ENCODE measurements around the gene DMTF1.
A peak's percentile ranks its signal among the peaks of the same experiment; 100 is the strongest.
"Not testable (repeated sequence)": the region's sequence is repeated elsewhere in the genome, so short reads cannot be mapped to it uniquely, and the experiment has no call there.

The DMTF1 gene

GRCh38 chr7:87220734-87221215, 68.5 kb downstream of the DMTF1 start:
- peak; percentile 15 for DNase-seq (ENCODE audit: low read depth)
- peak overlapping the region; percentile 95 for H3K4me3 ChIP-seq (ENCODE audit: low read length)
- TF ChIP-seq CTCF (conservative IDR thresholded peaks at IDR 0.05; ENCODE audit: low read length): no peak

DNA sequence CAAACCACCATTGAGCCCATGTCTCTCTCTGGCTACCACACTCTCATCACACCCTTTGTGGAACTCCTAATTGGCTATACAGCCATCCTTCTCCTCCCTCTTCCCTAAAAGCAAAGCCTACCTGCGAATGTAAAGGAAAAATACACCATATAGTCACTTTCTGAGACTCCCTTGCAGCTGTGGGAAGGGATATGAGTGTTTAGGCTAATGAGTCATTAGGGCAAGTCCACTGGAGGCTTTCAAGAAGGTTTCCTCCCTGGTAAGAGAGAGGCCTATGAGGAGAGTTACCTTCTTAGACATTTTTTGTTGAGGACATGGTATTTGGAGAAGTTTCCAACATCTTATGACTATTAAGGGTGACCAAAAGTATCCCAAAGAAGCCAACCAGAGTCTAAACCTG, 71.4 kb downstream of the DMTF1 start:
- no peak for DNase-seq (ENCODE audit: low read depth)
- H3K4me3 ChIP-seq (ENCODE audit: low read length): no peak overlapping the region
- TF ChIP-seq CTCF (conservative IDR thresholded peaks at IDR 0.05; ENCODE audit: low read length): no peak

GRCh38 chr7:87225696-87226095, 73.4 kb downstream of the DMTF1 start:
- no peak for DNase-seq (ENCODE audit: low read depth)
- no peak overlapping the region for H3K4me3 ChIP-seq (ENCODE audit: low read length)
- no peak for TF ChIP-seq CTCF (conservative IDR thresholded peaks at IDR 0.05; ENCODE audit: low read length)

DNA sequence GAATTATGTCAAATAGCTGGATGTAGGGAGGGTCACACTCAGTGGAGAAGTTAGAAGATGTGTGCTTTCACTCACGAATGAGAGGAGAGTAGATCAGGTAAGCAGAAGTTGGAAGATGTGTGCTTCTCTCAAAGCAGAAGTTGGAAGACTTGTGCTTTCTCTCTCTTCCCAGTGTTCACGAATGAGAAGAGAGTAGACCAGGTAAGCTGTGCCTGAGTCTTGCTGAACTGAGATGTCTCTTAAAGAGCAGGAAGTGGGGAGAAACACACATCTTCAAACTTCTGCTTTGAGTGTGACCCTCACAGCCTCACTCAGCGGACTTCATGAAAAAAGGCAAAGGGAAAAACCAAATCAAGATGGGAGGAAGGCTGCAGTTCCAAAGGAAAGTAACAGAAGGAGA, 74.2 kb downstream of the DMTF1 start:
- no peak for DNase-seq (ENCODE audit: low read depth)
- no peak for TF ChIP-seq CTCF (conservative IDR thresholded peaks at IDR 0.05; ENCODE audit: low read length)
- H3K4me3 ChIP-seq (ENCODE audit: low read length): no peak overlapping the region

DNA sequence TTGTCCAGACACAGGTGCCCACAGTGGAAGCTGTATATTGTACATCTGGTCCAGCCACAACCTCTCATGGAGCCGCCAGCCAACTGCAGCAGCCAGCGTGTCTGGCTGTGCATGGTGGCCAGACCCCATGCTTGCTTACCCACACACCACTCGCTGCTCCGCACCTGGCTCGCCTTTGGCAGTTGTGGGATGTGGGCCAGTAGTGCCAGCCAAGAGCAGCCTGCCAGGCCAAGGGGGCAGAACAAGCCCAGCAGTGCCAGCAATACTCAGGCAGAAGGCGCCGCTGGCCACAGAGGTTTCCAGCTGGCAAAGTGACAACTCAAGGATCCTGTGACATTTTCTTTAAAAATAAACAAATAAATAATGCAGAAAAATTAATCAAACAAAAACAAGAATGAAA, 79.0 kb downstream of the DMTF1 start:
- no peak for TF ChIP-seq CTCF (conservative IDR thresholded peaks at IDR 0.05; ENCODE audit: low read length)
- no peak overlapping the region for H3K4me3 ChIP-seq (ENCODE audit: low read length)
- no peak for DNase-seq (ENCODE audit: low read depth)

- peak; percentile 40 for DNase-seq (ENCODE audit: low read depth)
- no peak for TF ChIP-seq CTCF (conservative IDR thresholded peaks at IDR 0.05; ENCODE audit: low read length)
- no peak overlapping the region for H3K4me3 ChIP-seq (ENCODE audit: low read length)
Measured at GRCh38 chr7:87231711-87232110, 79.5 kb downstream of the DMTF1 start.

GRCh38 chr7:87234949-87235348, 82.7 kb downstream of the DMTF1 start:
- no peak overlapping the region for H3K4me3 ChIP-seq (ENCODE audit: low read length)
- peak; percentile 46 for DNase-seq (ENCODE audit: low read depth)
- no peak for TF ChIP-seq CTCF (conservative IDR thresholded peaks at IDR 0.05; ENCODE audit: low read length)

DNA sequence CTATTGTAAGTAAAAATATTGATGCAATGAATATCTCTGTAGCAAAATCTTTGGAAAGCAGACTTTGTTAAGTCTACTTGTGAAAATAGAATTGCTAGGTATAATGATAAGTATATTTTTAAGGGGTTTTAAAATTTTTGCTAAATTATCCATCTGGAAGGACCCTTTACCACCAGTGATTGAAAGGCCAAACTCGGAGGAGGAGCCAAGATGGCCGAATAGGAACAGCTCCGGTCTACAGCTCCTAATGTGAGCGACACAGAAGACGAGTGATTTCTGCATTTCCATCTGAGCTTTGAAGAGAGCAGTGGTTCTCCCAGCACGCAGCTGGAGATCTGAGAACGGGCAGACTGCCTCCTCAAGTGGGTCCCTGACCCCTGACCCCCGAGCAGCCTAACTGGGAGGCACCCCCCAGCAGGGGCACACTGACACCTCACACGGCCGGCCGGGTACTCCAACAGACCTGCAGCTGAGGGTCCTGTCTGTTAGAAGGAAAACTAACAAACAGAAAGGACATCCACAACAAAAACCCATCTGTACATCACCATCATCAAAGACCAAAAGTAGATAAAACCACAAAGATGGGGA, 86.3 kb downstream of the DMTF1 start:
- H3K4me3 ChIP-seq (ENCODE audit: low read length); DNase-seq (ENCODE audit: low read depth): not testable (repeated sequence)

GRCh38 chr7:87245671-87246070, 93.4 kb downstream of the DMTF1 start:
- not testable (repeated sequence) for DNase-seq (ENCODE audit: low read depth); H3K4me3 ChIP-seq (ENCODE audit: low read length)

Data from AG10803 (cell line).